Pancreas (tissue), 10 donors: Measurements from ENCODE around the gene ANK2. TPM values are rescaled to one million over a fixed set of nuclear protein-coding genes. Genes with fewer than 3 reads are reported as not detected.

Experiments used
- ATAC-seq, 4 donors: fragments of 200-7000 bp; cut with Tn5 transposase; one replicate each; pipeline versions ENCODE4 v1.8.0 to v1.9.1; 2020; ENCODE audit warnings: mild to moderate bottlenecking in 4 of 4, moderate library complexity in 4 of 4
- DNase-seq, 6 donors: peaks; one replicate each; pipeline ENCODE4 v3.0.0-alpha.2; 2020
- FAIRE-seq: peaks from 2 replicates; lab custom pipeline; 2012; peaks lifted over from hg19 to GRCh38; lab: Jason Lieb, UNC
- H3K27ac ChIP-seq, 4 donors: fragments of 200-600 bp; sonication (generic); 1 replicate in 3 of 4; 2 replicates in 1 of 4; pipeline versions ENCODE4 v1.5.0 to v1.8.0; 2020
- H3K27me3 ChIP-seq, 4 donors: fragments of 200-600 bp; one replicate each; pipeline ENCODE4 v1.8.0; 2021
- H3K36me3 ChIP-seq, 3 donors: fragments of 200-600 bp; sonication (generic) in 1 of 3; one replicate each; pipeline versions ENCODE4 v1.5.0 to v1.8.0; 2020 to 2021
- H3K4me1 ChIP-seq, 3 donors: fragments of 200-600 bp; one replicate each; pipeline ENCODE4 v1.8.0; 2021
- H3K4me3 ChIP-seq, 4 donors: fragments of 200-600 bp; sonication (generic) in 2 of 4; one replicate each; pipeline versions ENCODE4 v1.5.0 to v1.8.0; 2020 to 2021
- H3K9me3 ChIP-seq, 4 donors: fragments of 200-600 bp; one replicate each; pipeline ENCODE4 v1.8.0; 2021
- WGBS, 2 donors: extraction: QIAGEN DNeasy Blood & Tissue Kit; methylation state at CpG; one replicate each; pipeline ENCODE4 v1.1.7; 2013; 5-methylcytosine and 5-hydroxymethylcytosine counted together
- intact Hi-C, 3 donors: fragments of 100-400 bp; cut with DNase I; formaldehyde crosslinking; loops; one replicate each; pipeline versions ENCODE4 v1.11.1 to v1.14.2; 2022
- polyA plus RNA-seq, 2 donors: library from polyadenylated mRNA; stranded (reverse); fragments of 200-250 nt; gene quantifications; one replicate each; pipeline ENCODE4 v1.2.3, GENCODE V29; 2013
- total RNA-seq, 6 donors: library from RNA; stranded (reverse); fragmentation: NEBNext Ultra II Directional in 4 of 6; extraction: Animal tissue kit (Norgen Biotek cat#: 25700) in 4 of 6; gene quantifications; one replicate each; pipeline versions ENCODE4 v1.2.1 to v1.2.4, GENCODE V29; 2021 to 2023
- TF ChIP-seq, protein P1 (sequence below), 4 donors: fragments of 200-600 bp; sonication (generic) in 3 of 4; IDR thresholded peaks; one replicate each; pipeline versions ENCODE4 v1.5.0 to v1.8.0; 2021; ENCODE audit warnings: antibody characterized with exemption in 4 of 4
- donor health status: healthy with polysubstance abuse.
- donor health status: DM: no; HTN: no; CAD: no; lungs with moderate emphysema.
- donor health status: DM: no; HTN: no; CAD: no.
- donor health status: control.
- donor health status: control.
- donor health status: Bipolar disorder and iron deficiency.
- donor health status: DM: yes; HTN: yes; CAD: no.
- donor health status: DM: no; HTN: no; CAD: no.
- donor health status: DM: no; HTN: no; CAD: no.
- donor health status: DM: yes; HTN: yes; CAD: no.

The ANK2 gene
- total and polyA plus RNA-seq, 8 donors = 1.0 to 4.2 (median 2.7) TPM

DNA sequence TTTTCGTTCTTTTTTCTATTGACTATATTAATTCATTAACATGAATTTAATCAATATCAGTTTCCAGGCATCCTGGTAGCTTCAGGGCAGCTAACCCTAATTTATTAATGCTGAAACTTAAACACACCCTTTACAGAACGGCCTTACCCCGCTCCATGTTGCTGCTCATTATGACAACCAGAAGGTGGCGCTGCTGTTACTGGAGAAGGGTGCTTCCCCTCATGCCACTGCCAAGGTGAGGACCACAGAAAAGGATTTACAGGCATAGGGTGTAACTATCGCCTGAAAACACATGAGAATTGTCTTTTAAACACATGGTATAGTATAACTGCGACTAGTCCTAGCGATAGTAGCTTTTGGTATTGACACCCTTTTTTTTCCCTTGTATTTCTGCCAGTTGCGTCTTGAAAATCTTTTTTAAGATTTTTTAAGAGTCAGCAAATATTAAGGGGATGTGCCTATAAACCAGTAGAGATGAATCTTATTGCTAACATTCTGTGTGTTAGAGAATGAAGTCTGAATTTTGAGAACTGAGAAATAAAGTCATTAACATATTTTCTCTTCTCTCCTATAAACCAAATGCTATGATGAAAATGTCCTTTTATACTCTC lies 229.0 kb downstream of the ANK2 start:
- TF ChIP-seq, protein P1, sequence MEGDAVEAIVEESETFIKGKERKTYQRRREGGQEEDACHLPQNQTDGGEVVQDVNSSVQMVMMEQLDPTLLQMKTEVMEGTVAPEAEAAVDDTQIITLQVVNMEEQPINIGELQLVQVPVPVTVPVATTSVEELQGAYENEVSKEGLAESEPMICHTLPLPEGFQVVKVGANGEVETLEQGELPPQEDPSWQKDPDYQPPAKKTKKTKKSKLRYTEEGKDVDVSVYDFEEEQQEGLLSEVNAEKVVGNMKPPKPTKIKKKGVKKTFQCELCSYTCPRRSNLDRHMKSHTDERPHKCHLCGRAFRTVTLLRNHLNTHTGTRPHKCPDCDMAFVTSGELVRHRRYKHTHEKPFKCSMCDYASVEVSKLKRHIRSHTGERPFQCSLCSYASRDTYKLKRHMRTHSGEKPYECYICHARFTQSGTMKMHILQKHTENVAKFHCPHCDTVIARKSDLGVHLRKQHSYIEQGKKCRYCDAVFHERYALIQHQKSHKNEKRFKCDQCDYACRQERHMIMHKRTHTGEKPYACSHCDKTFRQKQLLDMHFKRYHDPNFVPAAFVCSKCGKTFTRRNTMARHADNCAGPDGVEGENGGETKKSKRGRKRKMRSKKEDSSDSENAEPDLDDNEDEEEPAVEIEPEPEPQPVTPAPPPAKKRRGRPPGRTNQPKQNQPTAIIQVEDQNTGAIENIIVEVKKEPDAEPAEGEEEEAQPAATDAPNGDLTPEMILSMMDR (IDR thresholded peaks at IDR 0.05) = peak in 3 of 4 donors; percentile 31 to 42 (median 37)
- ATAC-seq (peak; percentile 70 to 87 (median 82)), FAIRE-seq (no peak), DNase-seq (peak in 5 of 6 donors; percentile 15 to 57 (median 43))
- intact Hi-C loops = no loop called here
- Histone ChIP-seq H3K27me3 (no peaks in the 10 kb centered on the region), H3K36me3 (no peaks in the 10 kb centered on the region), H3K4me1 (no peaks in the 10 kb centered on the region), H3K9me3 (no peaks in the 10 kb centered on the region), H3K27ac (no peak overlapping the region), H3K4me3 (no peak overlapping the region)
- WGBS, 2 donors = 19 to 32% methylated on average over 8 of the region's 8 CpGs

DNA sequence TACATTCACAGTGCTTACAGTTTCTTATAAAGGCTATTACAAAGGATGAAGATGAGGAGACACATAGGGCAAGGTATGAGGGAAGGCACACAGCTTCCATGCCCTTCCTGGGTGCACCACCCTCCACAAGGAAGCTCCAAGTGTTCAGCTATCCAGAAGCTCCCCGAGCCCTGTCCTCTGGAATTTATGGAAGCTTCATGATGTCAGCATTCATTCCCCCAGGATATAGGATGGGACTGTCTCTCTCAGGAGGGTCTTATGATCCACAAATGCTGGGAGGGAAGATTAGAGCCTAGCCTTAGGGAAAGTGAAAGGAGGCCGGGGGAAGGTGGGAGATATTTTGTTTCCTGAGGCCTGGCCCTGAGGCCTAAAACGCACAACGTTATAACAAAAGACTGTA lies 236.0 kb downstream of the ANK2 start:
- DNase-seq (no peak), FAIRE-seq (no peak), ATAC-seq (no peak)
- Histone ChIP-seq H3K27ac (no peak overlapping the region), H3K4me3 (no peak overlapping the region), H3K9me3 (no peaks in the 10 kb centered on the region), H3K4me1 (no peaks in the 10 kb centered on the region), H3K27me3 (no peaks in the 10 kb centered on the region), H3K36me3 (no peaks in the 10 kb centered on the region)
- intact Hi-C loops = no loop called here
- TF ChIP-seq, protein P1 (IDR thresholded peaks at IDR 0.05) = no peak
- WGBS, 2 donors = 81 to 92% methylated on average over 4 of the region's 4 CpGs

DNA sequence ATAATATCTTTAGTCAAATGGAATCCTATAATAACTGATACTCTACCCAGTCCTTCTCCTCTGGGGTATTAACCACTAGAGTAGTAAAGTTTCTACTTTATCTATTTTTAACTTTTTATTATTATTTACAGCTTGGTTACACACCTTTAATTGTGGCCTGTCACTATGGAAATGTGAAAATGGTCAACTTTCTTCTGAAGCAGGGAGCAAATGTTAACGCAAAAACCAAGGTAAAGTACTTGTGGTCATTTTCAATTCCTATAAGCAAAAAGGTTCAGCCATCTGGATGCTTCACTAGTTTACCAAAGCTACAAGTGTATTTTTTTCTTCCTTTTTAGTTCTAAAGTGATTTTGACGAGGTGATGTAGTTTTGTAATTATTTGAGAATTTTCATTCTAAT lies 238.8 kb downstream of the ANK2 start:
- DNase-seq (no peak), FAIRE-seq (no peak), ATAC-seq (no peak)
- intact Hi-C loops = no loop called here
- H3K4me3 ChIP-seq = no peak overlapping the region
- WGBS, 2 donors = 81 to 83% methylated on average over 2 of the region's 2 CpGs
- no peaks in the 10 kb centered on the region for H3K4me1 ChIP-seq
- TF ChIP-seq, protein P1 (IDR thresholded peaks at IDR 0.05) = no peak
- H3K9me3 ChIP-seq = no peaks in the 10 kb centered on the region
- H3K27ac ChIP-seq = no peak overlapping the region
- no peaks in the 10 kb centered on the region for H3K27me3 ChIP-seq
- no peaks in the 10 kb centered on the region for H3K36me3 ChIP-seq

DNA sequence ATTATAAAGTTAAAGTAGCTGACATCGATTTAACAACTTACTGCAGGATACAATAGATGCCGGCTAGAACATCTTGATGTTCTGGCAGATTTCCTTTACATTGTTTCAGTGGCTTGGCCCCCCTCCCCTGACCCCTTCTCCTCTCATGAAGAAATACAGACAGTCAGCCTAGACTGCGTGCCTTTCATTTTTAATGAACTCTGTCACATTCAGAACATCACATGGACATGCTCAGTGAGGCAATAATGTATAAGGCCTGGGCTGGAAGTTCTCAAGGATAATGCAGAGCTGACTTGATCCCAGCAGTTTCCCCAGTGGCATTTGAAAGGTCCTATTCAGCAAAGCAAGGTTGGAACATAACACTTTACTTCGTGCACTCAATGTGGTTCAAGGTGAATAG lies 239.2 kb downstream of the ANK2 start:
- no peak for FAIRE-seq
- 84 to 94% methylated on average over 4 of the region's 4 CpGs for WGBS, 2 donors
- no peak for DNase-seq

DNA sequence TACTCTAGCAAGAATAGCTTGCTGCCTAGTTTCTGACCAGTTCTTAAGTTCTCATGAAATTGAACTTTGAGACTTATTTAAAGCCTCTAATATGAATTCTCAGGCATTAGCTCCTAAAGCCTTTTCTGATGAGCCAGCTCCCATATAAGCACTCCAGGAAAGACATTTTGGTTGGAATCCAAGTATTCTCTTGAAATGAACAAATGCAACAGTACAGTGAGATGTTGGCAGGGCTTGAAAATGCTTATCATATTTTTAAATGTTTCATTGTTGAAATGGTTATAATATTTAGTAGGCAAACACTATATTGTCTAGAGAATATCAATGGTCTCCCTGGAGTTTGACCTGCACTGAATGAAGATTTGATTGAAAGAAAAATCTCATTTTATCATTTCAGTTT lies 240.3 kb downstream of the ANK2 start:
- intact Hi-C loops = no loop called here
- peak; percentile 26 for FAIRE-seq

More for the DNA sequence above, 239.2 kb downstream of the ANK2 start:
- no peaks in the 10 kb centered on the region for H3K27me3 ChIP-seq
- no peaks in the 10 kb centered on the region for H3K36me3 ChIP-seq
- no peak for ATAC-seq
- H3K9me3 ChIP-seq = no peaks in the 10 kb centered on the region
- intact Hi-C loops = no loop called here
- TF ChIP-seq, protein P1 (IDR thresholded peaks at IDR 0.05) = no peak
- no peak overlapping the region for H3K4me3 ChIP-seq
- no peaks in the 10 kb centered on the region for H3K4me1 ChIP-seq
- no peak overlapping the region for H3K27ac ChIP-seq

More for the DNA sequence above, 240.3 kb downstream of the ANK2 start:
- no peak for ATAC-seq
- no peak for DNase-seq
- Histone ChIP-seq H3K36me3 (no peaks in the 10 kb centered on the region), H3K9me3 (no peaks in the 10 kb centered on the region), H3K4me1 (no peaks in the 10 kb centered on the region), H3K27me3 (no peaks in the 10 kb centered on the region), H3K27ac (no peak overlapping the region), H3K4me3 (no peak overlapping the region)
- TF ChIP-seq, protein P1 (IDR thresholded peaks at IDR 0.05) = no peak
